Nephron progenitor cell (in vitro differentiated cells): ENCODE data around the gene PNPT1.

Source experiments
- DNase-seq: peaks from one replicate; pipeline ENCODE4 v3.0.0; 2021
- H3K27ac Mint-ChIP-seq: 2 replicates; pipeline ENCODE4 v1.8.0; 2021; ENCODE audit warnings: mild to moderate bottlenecking, moderate library complexity, mixed read lengths
- H3K27me3 Mint-ChIP-seq: 2 replicates; pipeline ENCODE4 v1.8.0; 2021; ENCODE audit warnings: mild to moderate bottlenecking, low read depth, mixed read lengths; ENCODE audit not compliant: poor library complexity
- H3K36me3 Mint-ChIP-seq: 2 replicates; pipeline ENCODE4 v1.8.0; 2021; ENCODE audit warnings: low read depth, mixed read lengths
- H3K4me1 Mint-ChIP-seq: 2 replicates; pipeline ENCODE4 v1.8.0; 2021; ENCODE audit warnings: mixed read lengths
- H3K4me3 Mint-ChIP-seq: 2 replicates; pipeline ENCODE4 v1.8.0; 2021; ENCODE audit warnings: mild to moderate bottlenecking, moderate library complexity, mixed read lengths
- H3K9me3 Mint-ChIP-seq: 2 replicates; pipeline ENCODE4 v1.8.0; 2021; ENCODE audit warnings: mild to moderate bottlenecking, moderate library complexity, mixed read lengths
- CTCF ChIP-seq: fragments of 200-600 bp; sonication (generic); IDR thresholded peaks from 2 replicates; pipeline ENCODE4 v1.5.0; 2021; ENCODE audit warnings: antibody characterized with exemption

PNPT1 gene

GRCh38 chr2:55636831-55637230 lies 56.8 kb downstream of the PNPT1 start:
- no peak for TF ChIP-seq CTCF
- no peaks in the 10 kb centered on the region for H3K9me3 Mint-ChIP-seq

DNA sequence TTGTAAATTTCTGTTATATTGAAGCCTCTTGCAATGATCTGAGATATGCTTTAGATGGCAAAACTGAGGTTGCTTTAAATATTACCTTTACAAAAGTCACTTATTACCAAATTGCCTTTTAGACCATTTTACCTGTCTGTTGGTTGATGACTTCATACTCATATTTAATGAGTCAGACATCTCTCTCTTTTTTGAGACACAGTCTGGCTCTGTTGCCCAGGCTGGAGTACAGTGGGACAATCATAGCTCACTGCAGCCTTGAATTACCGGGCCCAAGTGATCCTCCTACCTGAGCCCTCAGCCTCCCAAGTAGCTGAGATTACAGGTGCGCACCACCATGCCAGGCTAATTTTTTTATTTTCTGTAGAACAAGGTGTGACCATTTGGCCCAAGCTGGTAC lies 64.7 kb downstream of the PNPT1 start:
- no peak for TF ChIP-seq CTCF
- Mint-ChIP-seq H3K9me3 (no peaks in the 10 kb centered on the region), H3K27me3 (no peaks in the 10 kb centered on the region), H3K4me1 (no peaks in the 10 kb centered on the region), H3K27ac (no peak overlapping the region), H3K36me3 (peaks cover 30% of the 10 kb centered on the region), H3K4me3 (no peak overlapping the region)
- DNase-seq: no peak

More at GRCh38 chr2:55636831-55637230, 56.8 kb downstream of the PNPT1 start:
- peaks cover 41% of the 10 kb centered on the region for H3K36me3 Mint-ChIP-seq
- DNase-seq: no peak
- no peaks in the 10 kb centered on the region for H3K27me3 Mint-ChIP-seq
- H3K4me3 Mint-ChIP-seq: no peak overlapping the region
- no peak overlapping the region for H3K27ac Mint-ChIP-seq
- H3K4me1 Mint-ChIP-seq: no peaks in the 10 kb centered on the region

GRCh38 chr2:55627915-55628314 lies 65.7 kb downstream of the PNPT1 start:
- Mint-ChIP-seq H3K27me3 (no peaks in the 10 kb centered on the region), H3K27ac (no peak overlapping the region), H3K4me1 (peaks cover 3% of the 10 kb centered on the region), H3K4me3 (no peak overlapping the region), H3K36me3 (peaks cover 30% of the 10 kb centered on the region), H3K9me3 (no peaks in the 10 kb centered on the region)
- no peak for DNase-seq
- no peak for TF ChIP-seq CTCF

GRCh38 chr2:55621802-55622201 lies 71.8 kb downstream of the PNPT1 start:
- Mint-ChIP-seq H3K9me3 (no peaks in the 10 kb centered on the region), H3K4me3 (no peak overlapping the region), H3K27me3 (peaks cover under 1% of the 10 kb centered on the region), H3K4me1 (peaks cover 11% of the 10 kb centered on the region), H3K27ac (no peak overlapping the region), H3K36me3 (peaks cover 15% of the 10 kb centered on the region)
- TF ChIP-seq CTCF: no peak
- no peak for DNase-seq

GRCh38 chr2:55620123-55620779 lies 73.4 kb downstream of the PNPT1 start:
- Mint-ChIP-seq H3K27me3 (peaks cover 2% of the 10 kb centered on the region), H3K27ac (no peak overlapping the region), H3K9me3 (no peaks in the 10 kb centered on the region), H3K36me3 (peaks cover 5% of the 10 kb centered on the region), H3K4me3 (peak overlapping the region; percentile 67), H3K4me1 (peaks cover 20% of the 10 kb centered on the region)
- peak; percentile 24 for TF ChIP-seq CTCF
- no peak for DNase-seq
